Amygdala (tissue), 56 donors: ENCODE data around the gene HMGN1.
"Not testable (repeated sequence)": the region's sequence is repeated elsewhere in the genome, so short reads cannot be mapped to it uniquely, and the experiment has no call there.

Experiments
- DNase-seq, 56 donors: peaks; one replicate each; lab custom pipeline; 2025; lab: John Stamatoyannopoulos, UW

Gene HMGN1

GRCh38 chr21:39373634-39374033 is 24.7 kb upstream of the HMGN1 start:
- DNase-seq: peak in 6 of 56 donors; percentile 3 to 22 (median 14)

- not testable (repeated sequence) for DNase-seq
Measured at GRCh38 chr21:39369896-39370288, 21.0 kb upstream of the HMGN1 start.

- no peak for DNase-seq
Measured at GRCh38 chr21:39367783-39368182, 18.9 kb upstream of the HMGN1 start.

- no peak for DNase-seq
Measured at GRCh38 chr21:39366563-39366962, 17.7 kb upstream of the HMGN1 start.

GRCh38 chr21:39364949-39365348 is 16.1 kb upstream of the HMGN1 start:
- DNase-seq: no peak

GRCh38 chr21:39363607-39364555 is 15.0 kb upstream of the HMGN1 start:
- no peak for DNase-seq

GRCh38 chr21:39362733-39363132 is 13.8 kb upstream of the HMGN1 start:
- DNase-seq: no peak

GRCh38 chr21:39359382-39359781 is 10.5 kb upstream of the HMGN1 start:
- DNase-seq: no peak

GRCh38 chr21:39353295-39353694 is 4.4 kb upstream of the HMGN1 start:
- DNase-seq: no peak

- no peak for DNase-seq
Measured at GRCh38 chr21:39350094-39351005, 1.5 kb upstream of the HMGN1 start.

GRCh38 chr21:39349211-39350093 is 564 bp upstream of the HMGN1 start:
- DNase-seq: peak; percentile 52 to 97 (median 90)

GRCh38 chr21:39348040-39348354 is 891 bp downstream of the HMGN1 start:
- no peak for DNase-seq

GRCh38 chr21:39347537-39347936 is 1.4 kb downstream of the HMGN1 start:
- no peak for DNase-seq

GRCh38 chr21:39346671-39347331 is 2.1 kb downstream of the HMGN1 start:
- DNase-seq: no peak

GRCh38 chr21:39346206-39346605 is 2.7 kb downstream of the HMGN1 start:
- DNase-seq: no peak

- DNase-seq: no peak
Measured at GRCh38 chr21:39345440-39345839, 3.4 kb downstream of the HMGN1 start.

GRCh38 chr21:39344848-39345247 is 4.0 kb downstream of the HMGN1 start:
- DNase-seq: no peak

- DNase-seq: no peak
Measured at GRCh38 chr21:39341249-39341923, 7.5 kb downstream of the HMGN1 start.

GRCh38 chr21:39340687-39341086 is 8.2 kb downstream of the HMGN1 start:
- no peak for DNase-seq
